ENCODE data around the gene SLC12A7.

The SLC12A7 gene

GRCh38 chr5:1033606-1034420 is 78.0 kb downstream of the SLC12A7 start:
- no peak overlapping the region for H3K4me3 ChIP-seq (ENCODE audit: low read length)
- no peak for DNase-seq (ENCODE audit: low read depth)
- TF ChIP-seq, protein P1, sequence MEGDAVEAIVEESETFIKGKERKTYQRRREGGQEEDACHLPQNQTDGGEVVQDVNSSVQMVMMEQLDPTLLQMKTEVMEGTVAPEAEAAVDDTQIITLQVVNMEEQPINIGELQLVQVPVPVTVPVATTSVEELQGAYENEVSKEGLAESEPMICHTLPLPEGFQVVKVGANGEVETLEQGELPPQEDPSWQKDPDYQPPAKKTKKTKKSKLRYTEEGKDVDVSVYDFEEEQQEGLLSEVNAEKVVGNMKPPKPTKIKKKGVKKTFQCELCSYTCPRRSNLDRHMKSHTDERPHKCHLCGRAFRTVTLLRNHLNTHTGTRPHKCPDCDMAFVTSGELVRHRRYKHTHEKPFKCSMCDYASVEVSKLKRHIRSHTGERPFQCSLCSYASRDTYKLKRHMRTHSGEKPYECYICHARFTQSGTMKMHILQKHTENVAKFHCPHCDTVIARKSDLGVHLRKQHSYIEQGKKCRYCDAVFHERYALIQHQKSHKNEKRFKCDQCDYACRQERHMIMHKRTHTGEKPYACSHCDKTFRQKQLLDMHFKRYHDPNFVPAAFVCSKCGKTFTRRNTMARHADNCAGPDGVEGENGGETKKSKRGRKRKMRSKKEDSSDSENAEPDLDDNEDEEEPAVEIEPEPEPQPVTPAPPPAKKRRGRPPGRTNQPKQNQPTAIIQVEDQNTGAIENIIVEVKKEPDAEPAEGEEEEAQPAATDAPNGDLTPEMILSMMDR (conservative IDR thresholded peaks at IDR 0.05; ENCODE audit: low read length) = no peak

DNA sequence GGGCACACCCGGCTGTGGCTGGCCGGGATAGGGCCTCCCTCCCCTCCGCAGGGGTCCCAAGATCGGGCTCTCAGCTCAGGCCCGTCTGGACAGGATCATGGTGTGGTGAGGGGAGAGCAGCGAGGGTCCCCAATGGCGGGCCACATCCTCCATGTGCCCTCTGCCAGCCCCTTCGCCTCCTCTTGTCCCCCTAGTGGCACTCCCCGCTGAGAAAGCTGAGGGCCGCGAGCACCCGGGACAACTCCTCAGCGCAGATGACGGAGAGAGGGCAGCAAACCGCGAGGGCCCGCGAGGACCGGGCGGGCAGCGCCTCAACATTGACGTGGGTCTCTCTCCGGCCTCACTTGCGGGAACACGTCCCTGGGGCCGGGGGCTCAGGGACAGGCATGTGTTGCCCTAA is 78.7 kb downstream of the SLC12A7 start:
- no peak overlapping the region for H3K4me3 ChIP-seq (ENCODE audit: low read length)
- DNase-seq (ENCODE audit: low read depth) = no peak
- TF ChIP-seq, protein P1 (conservative IDR thresholded peaks at IDR 0.05; ENCODE audit: low read length) = no peak

DNA sequence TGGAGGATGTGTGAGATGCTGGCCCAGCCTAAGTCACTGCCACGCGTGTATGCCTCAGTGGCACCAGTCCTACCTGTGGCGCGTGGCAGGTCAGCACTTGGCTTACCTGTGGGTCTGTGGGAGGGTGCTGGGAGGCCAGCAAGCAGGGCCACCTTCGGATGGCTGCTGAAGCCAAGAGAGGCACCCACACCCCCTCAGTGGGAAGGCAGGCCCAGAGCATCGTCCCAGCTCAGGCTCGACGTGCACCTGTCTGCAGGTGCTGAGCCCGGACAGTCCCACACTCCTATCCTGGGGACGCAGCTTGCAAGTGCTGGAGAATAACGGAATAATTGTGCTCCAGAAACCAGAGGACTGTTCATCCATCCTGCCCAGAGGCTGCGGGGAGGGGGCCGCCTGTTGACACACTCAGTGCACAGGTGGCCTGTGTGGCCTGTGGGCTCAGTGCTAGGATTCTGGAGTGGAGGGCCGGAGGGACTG is 79.3 kb downstream of the SLC12A7 start:
- TF ChIP-seq, protein P1 (conservative IDR thresholded peaks at IDR 0.05; ENCODE audit: low read length) = no peak
- no peak overlapping the region for H3K4me3 ChIP-seq (ENCODE audit: low read length)
- DNase-seq (ENCODE audit: low read depth) = no peak

DNA sequence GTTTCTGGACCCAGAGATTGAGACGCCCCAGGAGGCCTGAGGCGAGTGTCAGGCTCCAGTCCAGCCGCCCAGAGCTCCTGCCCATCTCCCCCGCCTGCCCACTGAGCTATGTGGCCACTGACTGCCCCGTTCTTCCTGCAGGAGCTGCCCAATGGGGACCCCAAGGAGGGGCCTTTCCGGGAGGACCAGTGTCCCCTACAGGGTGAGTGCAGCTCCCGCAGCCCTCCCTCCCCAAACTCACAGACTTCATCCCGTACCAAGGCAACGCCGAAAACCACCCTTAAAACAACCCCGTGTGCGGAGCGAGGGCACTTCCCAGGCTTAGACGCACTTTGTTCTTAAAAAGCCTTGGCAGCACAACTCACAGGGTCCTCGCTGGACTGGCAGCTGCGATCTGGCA is 79.9 kb downstream of the SLC12A7 start:
- no peak overlapping the region for H3K4me3 ChIP-seq (ENCODE audit: low read length)
- TF ChIP-seq, protein P1 (conservative IDR thresholded peaks at IDR 0.05; ENCODE audit: low read length) = no peak
- DNase-seq (ENCODE audit: low read depth) = no peak

- no peak overlapping the region for H3K4me3 ChIP-seq (ENCODE audit: low read length)
- TF ChIP-seq, protein P1 (conservative IDR thresholded peaks at IDR 0.05; ENCODE audit: low read length) = no peak
- no peak for DNase-seq (ENCODE audit: low read depth)
Observed at GRCh38 chr5:1031306-1031959, 80.4 kb downstream of the SLC12A7 start.

GRCh38 chr5:1030801-1031271 is 81.0 kb downstream of the SLC12A7 start:
- DNase-seq (ENCODE audit: low read depth) = no peak
- TF ChIP-seq, protein P1 (conservative IDR thresholded peaks at IDR 0.05; ENCODE audit: low read length) = no peak

More at GRCh38 chr5:1030801-1031271, 81.0 kb downstream of the SLC12A7 start:
- H3K4me3 ChIP-seq (ENCODE audit: low read length) = no peak overlapping the region
